ENCODE results near the gene SLC24A3. TPM values are rescaled to one million over a fixed set of nuclear protein-coding genes. Genes with fewer than 3 reads are reported as not detected.

SLC24A3 gene
- total RNA-seq, 1 donor from 2014 or later = not detected

GRCh38 chr20:19295076-19295475 lies 82.6 kb downstream of the SLC24A3 start:
- Mint-ChIP-seq H3K27me3 (peaks cover 5% of the 10 kb centered on the region), H3K4me1 (no peaks in the 10 kb centered on the region), H3K9me3 (no peaks in the 10 kb centered on the region), H3K27ac (no peak overlapping the region), H3K4me3 (no peak overlapping the region), H3K36me3 (ENCODE audit: low read depth) (no peaks in the 10 kb centered on the region)
- ChIA-PET POLR2A (no interaction called here), CTCF (no interaction called here)
- intact Hi-C loops (cut with micrococcal nuclease) = no loop called here
- TF ChIP-seq CTCF (IDR thresholded peaks at IDR 0.05) = no peak
- ATAC-seq (ENCODE audit: low read depth) = no peak
- DNase-seq = no peak

GRCh38 chr20:19298652-19299051 lies 86.2 kb downstream of the SLC24A3 start:
- no peak for ATAC-seq (ENCODE audit: low read depth)
- H3K4me1 Mint-ChIP-seq = no peaks in the 10 kb centered on the region
- ChIA-PET CTCF (no interaction called here), POLR2A (no interaction called here)
- H3K27ac Mint-ChIP-seq = no peak overlapping the region
- intact Hi-C loops (cut with micrococcal nuclease) = no loop called here
- H3K4me3 Mint-ChIP-seq = no peak overlapping the region
- no peak for DNase-seq
- peaks cover 5% of the 10 kb centered on the region for H3K27me3 Mint-ChIP-seq
- H3K9me3 Mint-ChIP-seq = no peaks in the 10 kb centered on the region
- TF ChIP-seq CTCF (IDR thresholded peaks at IDR 0.05) = no peak
- no peaks in the 10 kb centered on the region for H3K36me3 Mint-ChIP-seq (ENCODE audit: low read depth)

GRCh38 chr20:19300395-19300794 lies 88.0 kb downstream of the SLC24A3 start:
- no peaks in the 10 kb centered on the region for H3K9me3 Mint-ChIP-seq
- ChIA-PET CTCF (no interaction called here), POLR2A (no interaction called here)
- intact Hi-C loops (cut with micrococcal nuclease) = no loop called here
- H3K4me3 Mint-ChIP-seq = no peak overlapping the region
- H3K4me1 Mint-ChIP-seq = no peaks in the 10 kb centered on the region
- no peak for ATAC-seq (ENCODE audit: low read depth)
- no peak for TF ChIP-seq CTCF (IDR thresholded peaks at IDR 0.05)
- no peak for DNase-seq
- H3K36me3 Mint-ChIP-seq (ENCODE audit: low read depth) = no peaks in the 10 kb centered on the region
- no peak overlapping the region for H3K27ac Mint-ChIP-seq
- H3K27me3 Mint-ChIP-seq = peaks cover 5% of the 10 kb centered on the region

GRCh38 chr20:19301142-19301541 lies 88.7 kb downstream of the SLC24A3 start:
- H3K4me3 Mint-ChIP-seq = no peak overlapping the region
- CTCF ChIA-PET = no interaction called here
- H3K36me3 Mint-ChIP-seq (ENCODE audit: low read depth) = no peaks in the 10 kb centered on the region
- POLR2A ChIA-PET = interaction anchor here (0.6 kb wide), 1 partner anchor 662 kb away, joined by 3 read pairs; no protein-coding TSS in a partner anchor
- no peak for DNase-seq
- no peak overlapping the region for H3K27ac Mint-ChIP-seq
- no peak for ATAC-seq (ENCODE audit: low read depth)
- H3K4me1 Mint-ChIP-seq = no peaks in the 10 kb centered on the region
- intact Hi-C loops (cut with micrococcal nuclease) = no loop called here
- no peak for TF ChIP-seq CTCF (IDR thresholded peaks at IDR 0.05)
- H3K9me3 Mint-ChIP-seq = no peaks in the 10 kb centered on the region
- H3K27me3 Mint-ChIP-seq = peaks cover 5% of the 10 kb centered on the region

GRCh38 chr20:19301843-19302242 lies 89.4 kb downstream of the SLC24A3 start:
- Mint-ChIP-seq H3K4me3 (no peak overlapping the region), H3K4me1 (no peaks in the 10 kb centered on the region), H3K27ac (no peak overlapping the region), H3K9me3 (peaks cover 3% of the 10 kb centered on the region), H3K36me3 (ENCODE audit: low read depth) (no peaks in the 10 kb centered on the region), H3K27me3 (peaks cover 5% of the 10 kb centered on the region)
- ChIA-PET CTCF (no interaction called here), POLR2A (no interaction called here)
- intact Hi-C loops (cut with micrococcal nuclease) = no loop called here
- ATAC-seq (ENCODE audit: low read depth) (no peak), DNase-seq (no peak)
- TF ChIP-seq CTCF (IDR thresholded peaks at IDR 0.05) = no peak
